Gastrocnemius medialis (tissue), 4 donors: ENCODE results near the gene PRKCE.

ENCODE experiments used
- CTCF ChIP-seq, 5 experiments: fragments of 450-650 bp in 3 of 5; fragments of 200-600 bp in 2 of 5; sonication (generic) in 2 of 5; IDR thresholded peaks in 4 of 5; conservative IDR thresholded peaks in 1 of 5; 1 replicate in 4 of 5; 2 replicates in 1 of 5; pipeline ENCODE4 v1.5.1; 2016 to 2019; ENCODE audit warnings: antibody characterized with exemption in 5 of 5, mild to moderate bottlenecking in 3 of 5, moderate library complexity in 3 of 5
- POLR2A ChIP-seq, 2 donors: fragments of 450-650 bp; IDR thresholded peaks; one replicate each; pipeline ENCODE4 v1.6.1; 2017; ENCODE audit warnings: antibody characterized with exemption in 2 of 2, mild to moderate bottlenecking in 2 of 2, moderate library complexity in 2 of 2

DNA sequence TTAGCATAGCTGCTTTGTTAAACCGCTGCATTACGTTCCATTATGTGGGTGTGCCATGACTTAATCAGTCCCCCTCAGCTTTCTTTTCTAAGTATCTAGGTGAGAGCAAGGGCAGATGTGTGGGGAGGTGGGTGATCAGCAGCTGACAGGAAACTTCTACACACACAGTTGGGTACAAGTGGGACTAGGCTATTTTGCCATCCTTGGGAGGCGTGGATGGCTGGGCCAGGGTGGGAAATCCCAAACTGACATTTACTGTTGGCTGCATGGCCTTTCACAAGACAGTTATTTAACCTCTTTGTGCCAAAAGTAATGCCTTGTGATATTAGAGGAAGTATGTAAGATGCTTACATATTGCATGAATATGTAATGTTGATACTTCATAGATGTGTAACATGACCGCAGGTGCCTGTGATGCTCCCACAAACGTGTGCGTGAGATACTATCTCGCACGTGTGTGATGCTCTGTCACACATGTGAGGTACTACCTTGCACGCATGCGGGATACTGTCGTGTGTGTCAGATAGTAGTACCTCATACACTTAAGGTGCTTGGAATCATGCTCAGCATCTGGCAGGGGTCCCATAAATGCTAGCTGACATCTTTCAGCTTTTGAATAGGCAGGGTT, 314.5 kb downstream of the PRKCE start:
- TF ChIP-seq CTCF (IDR thresholded peaks at IDR 0.05 in 4 of 5, conservative IDR thresholded peaks at IDR 0.05 in 1 of 5) = no peak
- TF ChIP-seq POLR2A (IDR thresholded peaks at IDR 0.05) = no peak
